Measurements from ENCODE around the gene PCYT1A. TPM values are rescaled to one million over a fixed set of nuclear protein-coding genes. Genes with fewer than 3 reads are reported as not detected.
"Not testable (repeated sequence)": the region's sequence is repeated elsewhere in the genome, so short reads cannot be mapped to it uniquely, and the experiment has no call there.

PCYT1A gene
- total RNA-seq, 1 experiment from 2014 or later = 64.5 TPM

DNA sequence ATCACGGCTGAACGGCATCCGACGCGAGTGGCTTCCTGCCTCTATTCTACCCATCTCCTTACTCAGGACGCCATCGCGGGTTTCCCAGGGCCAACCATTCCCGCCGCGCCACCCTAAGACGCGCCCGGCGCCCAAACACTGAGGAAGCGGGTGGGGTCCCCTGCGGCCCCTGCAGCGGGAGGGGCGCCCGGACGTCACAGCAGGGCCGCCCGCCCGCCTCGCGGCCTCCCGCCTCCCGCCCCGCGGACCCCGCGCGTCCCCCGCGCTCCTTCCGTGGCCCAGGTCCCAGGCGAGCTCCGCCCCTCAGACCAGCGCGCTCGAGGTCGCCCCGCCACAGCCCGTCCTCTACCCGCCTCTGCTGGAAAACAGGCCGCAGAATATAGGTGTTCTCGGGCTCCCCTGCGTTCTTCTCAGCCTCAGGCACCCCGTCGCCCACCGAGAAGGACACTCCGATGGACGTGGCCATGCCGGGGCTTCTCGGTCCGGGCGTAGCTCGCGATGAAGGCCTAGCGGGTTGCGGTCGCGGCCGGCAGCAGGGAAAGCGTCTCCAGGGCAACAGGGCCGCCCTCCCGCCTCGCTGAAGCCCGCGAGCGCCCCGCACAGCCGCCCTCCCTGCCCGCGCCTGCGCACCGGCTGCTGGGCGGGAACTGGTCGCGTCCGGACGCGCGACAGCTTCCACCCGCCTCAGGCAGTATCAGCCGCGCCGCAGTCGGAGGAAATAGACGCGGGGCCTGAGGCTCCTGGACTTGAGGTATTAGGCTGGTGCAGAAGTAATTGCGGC lies 30.4 kb upstream of the PCYT1A start, which contains the start of gene DYNLT2B:
Gene DYNLT2B, minus strand, starts transcription at position 554 of the 781 bp plus-strand sequence. Its CDS starts 88 bp downstream, at position 466.
- Mint-ChIP-seq H3K4me3 (ENCODE audit: unreplicated experiment) (peak within 1 kb of the TSS; percentile 94), H3K27ac (ENCODE audit: low read depth, unreplicated experiment) (peak within 1 kb of the TSS; percentile 95), H3K36me3 (ENCODE audit: insufficient read depth, unreplicated experiment) (peaks cover 18% of the 10 kb centered on the region), H3K9me3 (ENCODE audit: unreplicated experiment) (no peaks in the 10 kb centered on the region), H3K4me1 (ENCODE audit: insufficient read depth, unreplicated experiment) (no peaks in the 10 kb centered on the region), H3K27me3 (ENCODE audit: insufficient read depth, unreplicated experiment) (no peaks in the 10 kb centered on the region)
- peak; percentile 87 for DNase-seq (ENCODE audit: unreplicated experiment)
- TF ChIP-seq, protein P1, sequence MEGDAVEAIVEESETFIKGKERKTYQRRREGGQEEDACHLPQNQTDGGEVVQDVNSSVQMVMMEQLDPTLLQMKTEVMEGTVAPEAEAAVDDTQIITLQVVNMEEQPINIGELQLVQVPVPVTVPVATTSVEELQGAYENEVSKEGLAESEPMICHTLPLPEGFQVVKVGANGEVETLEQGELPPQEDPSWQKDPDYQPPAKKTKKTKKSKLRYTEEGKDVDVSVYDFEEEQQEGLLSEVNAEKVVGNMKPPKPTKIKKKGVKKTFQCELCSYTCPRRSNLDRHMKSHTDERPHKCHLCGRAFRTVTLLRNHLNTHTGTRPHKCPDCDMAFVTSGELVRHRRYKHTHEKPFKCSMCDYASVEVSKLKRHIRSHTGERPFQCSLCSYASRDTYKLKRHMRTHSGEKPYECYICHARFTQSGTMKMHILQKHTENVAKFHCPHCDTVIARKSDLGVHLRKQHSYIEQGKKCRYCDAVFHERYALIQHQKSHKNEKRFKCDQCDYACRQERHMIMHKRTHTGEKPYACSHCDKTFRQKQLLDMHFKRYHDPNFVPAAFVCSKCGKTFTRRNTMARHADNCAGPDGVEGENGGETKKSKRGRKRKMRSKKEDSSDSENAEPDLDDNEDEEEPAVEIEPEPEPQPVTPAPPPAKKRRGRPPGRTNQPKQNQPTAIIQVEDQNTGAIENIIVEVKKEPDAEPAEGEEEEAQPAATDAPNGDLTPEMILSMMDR (IDR thresholded peaks at IDR 0.05; ENCODE audit: unreplicated experiment) = no peak
- ChIA-PET CTCF (interaction anchor here (0.6 to 0.9 kb wide), 2 partner anchors 11 to 52 kb away, joined by 3 read pairs; no protein-coding TSS in a partner anchor), POLR2A (interaction anchor here (0.6 to 4.5 kb wide), 22 partner anchors 9 to 417 kb away, joined by 3 to 72 read pairs (median 4); partner anchors contain the start of genes FBXO45, RNF168, TM4SF19 and UBXN7)
- intact Hi-C loops (cut with micrococcal nuclease) = loop anchor here (1.0 to 5.0 kb wide), 2 partner anchors 114 to 184 kb away; partner anchors contain the start of genes RNF168 and UBXN7
- TSS peak; percentile 18 for BruUV-seq (replicated peaks)

DNA sequence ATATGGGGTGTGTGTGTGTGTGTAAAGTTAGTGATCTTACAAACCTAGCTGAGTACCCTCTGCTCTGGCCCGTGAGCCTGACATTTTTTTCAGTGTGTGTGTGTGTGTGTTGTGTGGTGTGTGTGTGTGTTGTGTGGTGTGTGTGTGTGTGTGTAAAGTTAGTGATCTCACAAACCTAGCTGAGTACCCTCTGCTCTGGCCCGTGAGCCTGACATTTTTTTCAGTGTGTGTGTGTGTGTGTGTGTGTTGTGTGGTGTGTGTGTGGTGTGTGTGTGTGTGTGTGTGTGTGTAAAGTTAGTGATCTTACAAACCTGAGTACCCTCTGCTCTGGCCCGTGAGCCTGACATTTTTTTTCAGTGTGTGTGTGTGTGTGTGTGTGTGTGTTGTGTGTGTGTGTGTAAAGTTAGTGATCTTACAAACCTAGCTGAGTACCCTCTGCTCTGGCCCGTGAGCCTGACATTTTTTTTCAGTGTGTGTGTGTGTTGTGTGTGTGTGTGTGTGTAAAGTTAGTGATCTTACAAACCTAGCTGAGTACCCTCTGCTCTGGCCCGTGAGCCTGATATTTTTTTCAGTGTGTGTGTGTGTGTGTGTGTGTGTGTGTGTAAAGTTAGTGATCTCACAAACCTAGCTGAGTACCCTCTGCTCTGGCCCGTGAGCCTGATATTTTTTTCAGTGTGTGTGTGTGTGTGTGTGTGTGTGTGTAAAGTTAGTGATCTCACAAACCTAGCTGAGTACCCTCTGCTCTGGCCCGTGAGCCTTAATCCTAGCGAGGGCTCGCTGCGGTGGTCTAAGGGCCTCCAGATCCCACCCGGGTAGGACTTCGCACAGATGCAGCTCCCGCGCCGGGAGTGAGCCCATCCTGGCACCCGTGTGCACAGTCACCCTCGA lies 29.5 kb upstream of the PCYT1A start:
- CTCF ChIA-PET = interaction anchor here (0.6 to 0.9 kb wide), 2 partner anchors 10 to 51 kb away, joined by 3 read pairs; no protein-coding TSS in a partner anchor
- not testable (repeated sequence) for DNase-seq (ENCODE audit: unreplicated experiment); H3K9me3 Mint-ChIP-seq (ENCODE audit: unreplicated experiment); H3K27me3 Mint-ChIP-seq (ENCODE audit: insufficient read depth, unreplicated experiment); H3K4me1 Mint-ChIP-seq (ENCODE audit: insufficient read depth, unreplicated experiment); BruUV-seq (replicated peaks)
- peak overlapping the region; percentile 95 for H3K27ac Mint-ChIP-seq (ENCODE audit: low read depth, unreplicated experiment)
- POLR2A ChIA-PET = interaction anchor here (0.6 to 4.5 kb wide), 18 partner anchors 8 to 405 kb away, joined by 3 to 72 read pairs (median 4); partner anchors contain the start of genes FBXO45, RNF168, TM4SF19 and UBXN7
- H3K4me3 Mint-ChIP-seq (ENCODE audit: unreplicated experiment) = peak overlapping the region; percentile 94
- peaks cover 11% of the 10 kb centered on the region for H3K36me3 Mint-ChIP-seq (ENCODE audit: insufficient read depth, unreplicated experiment)
- intact Hi-C loops (cut with micrococcal nuclease) = loop anchor here (5.0 kb wide), 1 partner anchor 185 kb away; the partner anchor contains the start of gene RNF168

DNA sequence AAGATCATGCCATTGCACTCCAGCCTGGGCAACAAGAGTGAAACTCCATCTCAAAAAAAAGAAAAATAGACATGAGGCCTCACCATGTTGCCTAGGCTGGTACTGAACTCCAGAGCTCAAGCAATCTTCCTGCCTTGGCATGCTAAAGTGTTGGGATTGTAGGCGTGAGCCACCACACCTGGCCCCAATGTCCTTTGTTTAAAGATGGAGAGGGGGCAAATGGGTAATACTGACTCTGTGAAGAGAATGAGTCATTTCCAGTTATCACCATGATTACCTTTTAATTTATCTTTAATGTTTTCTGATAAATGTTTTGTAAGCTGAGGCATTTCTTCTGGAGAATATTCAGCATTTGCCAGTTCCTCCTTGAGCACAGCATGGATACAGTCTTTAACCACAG lies 28.3 kb upstream of the PCYT1A start:
- Mint-ChIP-seq H3K36me3 (ENCODE audit: insufficient read depth, unreplicated experiment) (peaks cover 11% of the 10 kb centered on the region), H3K4me3 (ENCODE audit: unreplicated experiment) (no peak overlapping the region), H3K27ac (ENCODE audit: low read depth, unreplicated experiment) (no peak overlapping the region), H3K9me3 (ENCODE audit: unreplicated experiment) (no peaks in the 10 kb centered on the region), H3K27me3 (ENCODE audit: insufficient read depth, unreplicated experiment) (no peaks in the 10 kb centered on the region), H3K4me1 (ENCODE audit: insufficient read depth, unreplicated experiment) (no peaks in the 10 kb centered on the region)
- DNase-seq (ENCODE audit: unreplicated experiment) = no peak
- intact Hi-C loops (cut with micrococcal nuclease) = loop anchor here (5.0 kb wide), 1 partner anchor 186 kb away; the partner anchor contains the start of gene RNF168
- CTCF ChIA-PET = interaction anchor here (0.6 to 0.7 kb wide), 2 partner anchors 62 to 92 kb away, joined by 3 to 4 read pairs; no protein-coding TSS in a partner anchor
- POLR2A ChIA-PET = interaction anchor here (0.6 to 3.1 kb wide), 5 partner anchors 21 to 404 kb away, joined by 3 to 17 read pairs (median 3); partner anchors contain the start of gene UBXN7
- TF ChIP-seq, protein P1 (IDR thresholded peaks at IDR 0.05; ENCODE audit: unreplicated experiment) = no peak
- no TSS peak for BruUV-seq (replicated peaks)

DNA sequence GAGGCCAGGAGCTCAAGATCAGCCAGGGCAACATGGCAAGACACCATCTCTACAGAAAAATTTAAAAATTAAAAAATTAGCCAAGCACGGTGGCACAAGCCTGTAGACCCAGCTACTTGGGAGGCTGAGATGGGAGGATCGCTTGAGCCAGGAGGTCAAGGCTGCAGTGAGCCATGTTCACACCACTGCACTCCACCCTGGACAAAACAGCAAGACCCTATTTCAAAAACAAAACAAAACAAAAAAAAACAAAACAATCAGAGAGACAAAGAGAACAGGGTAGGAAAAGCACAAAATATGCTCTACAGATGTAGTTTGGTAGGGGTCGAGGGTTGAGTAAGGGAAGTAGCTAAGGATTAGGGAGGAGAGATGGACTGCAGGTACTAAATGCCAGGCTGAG lies 27.1 kb upstream of the PCYT1A start:
- no TSS peak for BruUV-seq (replicated peaks)
- intact Hi-C loops (cut with micrococcal nuclease) = no loop called here

DNA sequence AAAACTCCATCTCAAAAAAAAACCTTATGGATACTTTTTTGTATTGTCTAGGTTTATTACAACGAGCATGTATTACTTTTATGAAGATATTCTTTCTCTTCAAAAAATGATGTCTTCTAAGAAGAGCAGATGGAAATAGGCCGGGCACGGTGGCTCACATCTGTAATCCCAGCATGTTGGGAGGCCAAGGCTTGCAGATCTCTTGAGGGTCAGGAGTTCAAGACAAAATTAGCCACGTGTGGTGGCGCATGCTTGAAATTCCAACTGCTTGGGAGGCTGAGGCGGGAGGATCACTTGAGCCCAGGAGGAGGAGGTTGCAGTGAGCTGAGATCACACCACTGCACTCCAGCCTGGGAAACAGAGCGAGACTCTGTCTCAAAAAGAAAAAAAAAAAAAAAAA lies 26.6 kb upstream of the PCYT1A start:
- H3K4me1 Mint-ChIP-seq (ENCODE audit: insufficient read depth, unreplicated experiment); H3K9me3 Mint-ChIP-seq (ENCODE audit: unreplicated experiment); H3K4me3 Mint-ChIP-seq (ENCODE audit: unreplicated experiment); BruUV-seq (replicated peaks); DNase-seq (ENCODE audit: unreplicated experiment); H3K27me3 Mint-ChIP-seq (ENCODE audit: insufficient read depth, unreplicated experiment); intact Hi-C loops (cut with micrococcal nuclease); H3K27ac Mint-ChIP-seq (ENCODE audit: low read depth, unreplicated experiment): not testable (repeated sequence)
- ChIA-PET CTCF (interaction anchor here (0.6 kb wide), 1 partner anchor 86 kb away, joined by 3 read pairs; no protein-coding TSS in a partner anchor), POLR2A (interaction anchor here (0.6 to 1.0 kb wide), 2 partner anchors 119 to 804 kb away, joined by 3 read pairs; partner anchors contain the start of gene UBXN7)
- H3K36me3 Mint-ChIP-seq (ENCODE audit: insufficient read depth, unreplicated experiment) = peaks cover 11% of the 10 kb centered on the region

More for the DNA sequence above, 27.1 kb upstream of the PCYT1A start:
- Mint-ChIP-seq H3K27ac (ENCODE audit: low read depth, unreplicated experiment) (no peak overlapping the region), H3K9me3 (ENCODE audit: unreplicated experiment) (no peaks in the 10 kb centered on the region), H3K27me3 (ENCODE audit: insufficient read depth, unreplicated experiment) (no peaks in the 10 kb centered on the region), H3K4me1 (ENCODE audit: insufficient read depth, unreplicated experiment) (no peaks in the 10 kb centered on the region), H3K36me3 (ENCODE audit: insufficient read depth, unreplicated experiment) (peaks cover 11% of the 10 kb centered on the region), H3K4me3 (ENCODE audit: unreplicated experiment) (no peak overlapping the region)
- TF ChIP-seq, protein P1 (IDR thresholded peaks at IDR 0.05; ENCODE audit: unreplicated experiment) = no peak
- POLR2A ChIA-PET = interaction anchor here (0.6 to 1.0 kb wide), 2 partner anchors 118 to 804 kb away, joined by 3 read pairs; partner anchors contain the start of gene UBXN7
- no peak for DNase-seq (ENCODE audit: unreplicated experiment)
- CTCF ChIA-PET = interaction anchor here (0.6 kb wide), 2 partner anchors 15 to 85 kb away, joined by 3 to 4 read pairs; no protein-coding TSS in a partner anchor

DNA sequence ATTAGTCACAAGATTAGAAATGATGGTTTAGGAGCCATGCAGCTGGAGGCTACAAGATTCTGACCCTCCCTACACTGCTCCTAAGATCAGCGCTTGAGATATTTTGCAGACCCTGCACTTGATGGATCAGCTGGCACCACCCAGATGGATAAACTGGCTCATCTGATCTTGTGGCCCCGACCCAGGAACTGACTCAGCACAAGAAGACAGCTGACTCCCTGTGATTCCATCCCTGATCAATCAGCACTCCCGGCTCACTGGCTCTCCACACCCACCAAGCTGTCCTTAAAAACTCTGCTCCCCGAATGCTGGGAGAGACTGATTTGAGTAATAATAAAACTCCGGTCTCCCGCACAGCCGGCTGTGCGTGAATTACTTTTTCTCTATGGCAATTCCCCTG lies 15.4 kb upstream of the PCYT1A start:
- H3K9me3 Mint-ChIP-seq (ENCODE audit: unreplicated experiment); CTCF ChIA-PET; H3K27ac Mint-ChIP-seq (ENCODE audit: low read depth, unreplicated experiment); intact Hi-C loops (cut with micrococcal nuclease); H3K27me3 Mint-ChIP-seq (ENCODE audit: insufficient read depth, unreplicated experiment); H3K4me3 Mint-ChIP-seq (ENCODE audit: unreplicated experiment); H3K4me1 Mint-ChIP-seq (ENCODE audit: insufficient read depth, unreplicated experiment); DNase-seq (ENCODE audit: unreplicated experiment); BruUV-seq (replicated peaks): not testable (repeated sequence)
- POLR2A ChIA-PET = interaction anchor here (1.0 to 1.2 kb wide), 2 partner anchors 15 kb away, joined by 3 to 4 read pairs; partner anchors contain the start of genes DYNLT2B and PCYT1A
- H3K36me3 Mint-ChIP-seq (ENCODE audit: insufficient read depth, unreplicated experiment) = peaks cover 38% of the 10 kb centered on the region

All from MCF 10A (cell line).